Bronchial epithelial cell (primary cell): ENCODE measurements around the gene SH2D5. TPM values are rescaled to one million over a fixed set of nuclear protein-coding genes. Genes with fewer than 3 reads are reported as not detected.
"Not testable (repeated sequence)": the region's sequence is repeated elsewhere in the genome, so short reads cannot be mapped to it uniquely, and the experiment has no call there.

ENCODE experiments used
- DNase-seq: peaks from one replicate; pipeline ENCODE4 v3.0.0-alpha.2; 2010; ENCODE audit warnings: low read depth
- FAIRE-seq: peaks from 2 replicates; lab custom pipeline; 2011; peaks lifted over from hg19 to GRCh38; lab: Jason Lieb, UNC
- H3K27me3 ChIP-seq: 2 replicates; pipeline ENCODE4 v1.5.1; 2011; ENCODE audit warnings: low read length; ENCODE audit not compliant: control insufficient read depth, insufficient read depth
- H3K36me3 ChIP-seq: 2 replicates; pipeline ENCODE4 v1.5.1; 2011; ENCODE audit warnings: low read length; ENCODE audit not compliant: control insufficient read depth, insufficient read depth
- H3K4me3 ChIP-seq: 2 replicates; pipeline ENCODE4 v1.5.1; 2011; ENCODE audit warnings: mild to moderate bottlenecking, low read depth, low read length, control low read depth
- total RNA-seq: library from RNA; depleted of rRNA; stranded (reverse); fragments of >200 nt; gene quantifications from 2 replicates; pipeline ENCODE4 v1.2.1, GENCODE V29; 2014
- TF ChIP-seq, protein P1 (sequence below): IDR thresholded peaks from 2 replicates; pipeline ENCODE4 v1.5.1; 2011; ENCODE audit warnings: mild to moderate bottlenecking, moderate library complexity, low read length, control low read depth, inconsistent platforms; ENCODE audit not compliant: insufficient read depth, severe bottlenecking

The SH2D5 gene
- total RNA-seq, 1 donor from 2014 or later = 55.3 TPM

GRCh38 chr1:20680269-20680668 lies 52.2 kb downstream of the SH2D5 start:
- FAIRE-seq = no peak
- no peaks in the 10 kb centered on the region for H3K27me3 ChIP-seq
- TF ChIP-seq, protein P1, sequence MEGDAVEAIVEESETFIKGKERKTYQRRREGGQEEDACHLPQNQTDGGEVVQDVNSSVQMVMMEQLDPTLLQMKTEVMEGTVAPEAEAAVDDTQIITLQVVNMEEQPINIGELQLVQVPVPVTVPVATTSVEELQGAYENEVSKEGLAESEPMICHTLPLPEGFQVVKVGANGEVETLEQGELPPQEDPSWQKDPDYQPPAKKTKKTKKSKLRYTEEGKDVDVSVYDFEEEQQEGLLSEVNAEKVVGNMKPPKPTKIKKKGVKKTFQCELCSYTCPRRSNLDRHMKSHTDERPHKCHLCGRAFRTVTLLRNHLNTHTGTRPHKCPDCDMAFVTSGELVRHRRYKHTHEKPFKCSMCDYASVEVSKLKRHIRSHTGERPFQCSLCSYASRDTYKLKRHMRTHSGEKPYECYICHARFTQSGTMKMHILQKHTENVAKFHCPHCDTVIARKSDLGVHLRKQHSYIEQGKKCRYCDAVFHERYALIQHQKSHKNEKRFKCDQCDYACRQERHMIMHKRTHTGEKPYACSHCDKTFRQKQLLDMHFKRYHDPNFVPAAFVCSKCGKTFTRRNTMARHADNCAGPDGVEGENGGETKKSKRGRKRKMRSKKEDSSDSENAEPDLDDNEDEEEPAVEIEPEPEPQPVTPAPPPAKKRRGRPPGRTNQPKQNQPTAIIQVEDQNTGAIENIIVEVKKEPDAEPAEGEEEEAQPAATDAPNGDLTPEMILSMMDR = no peak

DNA sequence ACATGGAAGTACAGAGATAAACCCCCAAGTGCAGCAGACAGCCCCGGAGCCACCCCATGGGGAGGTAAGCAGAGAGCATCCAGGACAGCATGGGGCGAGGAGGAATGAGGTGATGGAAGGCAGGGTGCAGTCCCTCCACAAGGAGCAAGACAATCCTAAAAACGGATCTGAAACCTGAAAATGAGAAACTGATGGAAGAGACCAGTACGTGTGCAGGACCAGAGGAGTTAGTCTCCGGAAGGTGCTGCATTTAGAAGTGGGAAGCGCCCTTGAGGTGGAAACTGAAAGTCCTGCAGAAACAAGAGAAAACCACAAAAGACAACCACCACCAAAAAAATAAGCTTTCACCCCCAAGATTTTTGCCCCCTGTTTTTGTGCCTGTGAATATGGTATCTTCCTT lies 53.9 kb downstream of the SH2D5 start:
- FAIRE-seq = no peak
- TF ChIP-seq, protein P1 = no peak
- no peak overlapping the region for H3K4me3 ChIP-seq
- DNase-seq = no peak
- no peaks in the 10 kb centered on the region for H3K36me3 ChIP-seq
- H3K27me3 ChIP-seq = no peaks in the 10 kb centered on the region

More at GRCh38 chr1:20680269-20680668, 52.2 kb downstream of the SH2D5 start:
- no peaks in the 10 kb centered on the region for H3K36me3 ChIP-seq
- no peak for DNase-seq
- no peak overlapping the region for H3K4me3 ChIP-seq

DNA sequence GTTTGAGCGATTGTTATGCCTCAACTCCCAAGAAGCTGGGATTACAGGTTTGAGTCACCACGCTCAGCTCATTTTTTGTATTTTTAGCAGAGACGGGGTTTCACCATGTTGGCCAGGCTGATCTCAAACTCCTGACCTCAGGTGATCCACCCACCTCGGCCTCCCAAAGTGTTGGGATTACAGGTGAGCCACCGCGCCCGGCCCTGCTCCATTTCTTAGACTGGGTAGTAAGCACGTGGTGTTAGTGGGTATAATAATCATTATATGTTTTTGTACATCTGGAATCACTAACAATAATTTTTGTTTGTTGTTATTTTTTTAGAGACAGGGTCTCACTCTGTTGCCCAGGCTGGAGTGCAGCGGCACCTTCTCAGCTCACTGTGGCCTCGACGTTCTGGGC lies 58.9 kb downstream of the SH2D5 start:
- H3K36me3 ChIP-seq, DNase-seq, H3K27me3 ChIP-seq, H3K4me3 ChIP-seq, FAIRE-seq: not testable (repeated sequence)

- FAIRE-seq = no peak
- Histone ChIP-seq H3K27me3 (no peaks in the 10 kb centered on the region), H3K36me3 (no peaks in the 10 kb centered on the region), H3K4me3 (no peak overlapping the region)
- no peak for DNase-seq
- TF ChIP-seq, protein P1 = no peak
Observed at GRCh38 chr1:20672265-20672632, 60.3 kb downstream of the SH2D5 start.

GRCh38 chr1:20670936-20671335 lies 61.6 kb downstream of the SH2D5 start:
- TF ChIP-seq, protein P1 = no peak
- no peaks in the 10 kb centered on the region for H3K27me3 ChIP-seq
- H3K4me3 ChIP-seq = no peak overlapping the region
- no peak for FAIRE-seq
- no peaks in the 10 kb centered on the region for H3K36me3 ChIP-seq
- no peak for DNase-seq

Other genes with a start within 250 kb of the SH2D5 start
- 6.9 and 11.3 TPM in 2 replicates for gene CAMK2N1, start 246.5 kb downstream of the SH2D5 start, total RNA-seq
- 22.1 and 25.7 TPM in 2 replicates for gene MUL1, start 224.6 kb downstream of the SH2D5 start, total RNA-seq
- not detected in 2 replicates for gene FAM43B, start 180.1 kb downstream of the SH2D5 start, total RNA-seq
- 0.79 and 1.4 TPM in 2 replicates for gene CDA, start 143.6 kb downstream of the SH2D5 start, total RNA-seq
- 61.1 and 73.0 TPM in 2 replicates for gene PINK1, start 99.2 kb downstream of the SH2D5 start, total RNA-seq
- 288 and 346 TPM in 2 replicates for gene DDOST, start 71.3 kb downstream of the SH2D5 start, total RNA-seq
- gene KIF17, start 14.7 kb downstream of the SH2D5 start, total RNA-seq = 1.0 and 3.2 TPM in 2 replicates
- gene HP1BP3, start 54.6 kb upstream of the SH2D5 start, total RNA-seq = 102 and 131 TPM in 2 replicates